DOHH2 (cell line): ENCODE results near the gene HASPIN.

ENCODE experiments used
- H3F3A ChIP-seq: fragments of 200-600 bp; sonication (generic), shearing (Covaris generic); 2 replicates; pipeline ENCODE4 v1.6.0; 2016; ENCODE audit warnings: antibody characterized with exemption, mild to moderate bottlenecking; ENCODE audit not compliant: control insufficient read depth, insufficient read depth
- H3K27ac ChIP-seq: fragments of 200-600 bp; sonication (generic); 2 replicates; pipeline ENCODE4 v1.5.1; 2014; ENCODE audit warnings: low read depth, mild to moderate bottlenecking, low read length, moderate library complexity
- H3K27me3 ChIP-seq: fragments of 200-600 bp; sonication (generic); 2 replicates; pipeline ENCODE4 v1.6.1; 2014; ENCODE audit warnings: mild to moderate bottlenecking, low read length, mixed read lengths; ENCODE audit not compliant: control insufficient read depth
- H3K36me3 ChIP-seq: fragments of 200-600 bp; sonication (generic); 2 replicates; pipeline ENCODE4 v1.6.1; 2014; ENCODE audit warnings: mild to moderate bottlenecking, low read length, moderate library complexity, mixed read lengths; ENCODE audit not compliant: control insufficient read depth
- H3K4me1 ChIP-seq: fragments of 200-600 bp; sonication (generic); 2 replicates; pipeline ENCODE4 v1.6.1; 2014; ENCODE audit warnings: mild to moderate bottlenecking, low read length, mixed read lengths; ENCODE audit not compliant: control insufficient read depth
- H3K4me2 ChIP-seq: fragments of 200-600 bp; sonication (generic); 2 replicates; pipeline ENCODE4 v1.6.0; 2014; ENCODE audit warnings: mild to moderate bottlenecking, low read length, moderate library complexity
- H3K4me3 ChIP-seq: fragments of 200-600 bp; sonication (generic); 2 replicates; pipeline ENCODE4 v1.5.1; 2014; ENCODE audit warnings: mild to moderate bottlenecking, low read length, mixed read lengths
- H3K79me2 ChIP-seq: fragments of 200-600 bp; sonication (generic); 2 replicates; pipeline ENCODE4 v1.6.1; 2014; ENCODE audit warnings: mild to moderate bottlenecking, low read length, mixed read lengths; ENCODE audit not compliant: control insufficient read depth
- H3K9me2 ChIP-seq: fragments of 200-600 bp; sonication (generic); replicated peaks from 2 replicates; pipeline ENCODE4 v1.6.1; 2014; ENCODE audit warnings: mild to moderate bottlenecking, low read length, mixed read lengths; ENCODE audit not compliant: control insufficient read depth
- H3K9me3 ChIP-seq: fragments of 200-600 bp; sonication (generic); 2 replicates; pipeline ENCODE4 v1.6.1; 2014; ENCODE audit warnings: antibody characterized with exemption, low read length, mixed read lengths; ENCODE audit not compliant: control insufficient read depth, insufficient read depth
- H4K20me1 ChIP-seq: fragments of 200-600 bp; sonication (generic); 2 replicates; pipeline ENCODE4 v1.6.0; 2014; ENCODE audit warnings: low read depth, mild to moderate bottlenecking, antibody characterized with exemption, low read length, moderate library complexity; ENCODE audit not compliant: control insufficient read depth, insufficient read depth
- EZH2phosphoT487 ChIP-seq: fragments of 200-600 bp; sonication (generic); IDR thresholded peaks from 2 replicates; pipeline ENCODE4 v1.6.1; 2017; ENCODE audit warnings: borderline replicate concordance, mild to moderate bottlenecking, antibody characterized with exemption, low read length, moderate library complexity, mixed read lengths
- TF ChIP-seq, protein P1 (sequence below): fragments of 200-600 bp; sonication (generic); IDR thresholded peaks from one replicate; pipeline ENCODE4 v1.5.1; 2014; ENCODE audit warnings: antibody characterized with exemption, mild to moderate bottlenecking, low read depth, low read length; ENCODE audit not compliant: poor library complexity, severe bottlenecking

The HASPIN gene

GRCh38 chr17:3678821-3679530, 44.7 kb upstream of the HASPIN start:
- Histone ChIP-seq H4K20me1 (no peaks in the 10 kb centered on the region; the same call in 1 of the 2 replicates), H3F3A (peaks cover 3% of the 10 kb centered on the region; the same call in 1 of the 2 replicates), H3K9me3 (no peaks in the 10 kb centered on the region), H3K79me2 (peaks cover 7% of the 10 kb centered on the region), H3K4me2 (no peak overlapping the region), H3K4me3 (no peak overlapping the region), H3K36me3 (peaks cover 57% of the 10 kb centered on the region), H3K27me3 (no peaks in the 10 kb centered on the region), H3K4me1 (peaks cover 13% of the 10 kb centered on the region), H3K27ac (no peak overlapping the region), H3K9me2 (no peaks in the 10 kb centered on the region)
- TF ChIP-seq, protein P1, sequence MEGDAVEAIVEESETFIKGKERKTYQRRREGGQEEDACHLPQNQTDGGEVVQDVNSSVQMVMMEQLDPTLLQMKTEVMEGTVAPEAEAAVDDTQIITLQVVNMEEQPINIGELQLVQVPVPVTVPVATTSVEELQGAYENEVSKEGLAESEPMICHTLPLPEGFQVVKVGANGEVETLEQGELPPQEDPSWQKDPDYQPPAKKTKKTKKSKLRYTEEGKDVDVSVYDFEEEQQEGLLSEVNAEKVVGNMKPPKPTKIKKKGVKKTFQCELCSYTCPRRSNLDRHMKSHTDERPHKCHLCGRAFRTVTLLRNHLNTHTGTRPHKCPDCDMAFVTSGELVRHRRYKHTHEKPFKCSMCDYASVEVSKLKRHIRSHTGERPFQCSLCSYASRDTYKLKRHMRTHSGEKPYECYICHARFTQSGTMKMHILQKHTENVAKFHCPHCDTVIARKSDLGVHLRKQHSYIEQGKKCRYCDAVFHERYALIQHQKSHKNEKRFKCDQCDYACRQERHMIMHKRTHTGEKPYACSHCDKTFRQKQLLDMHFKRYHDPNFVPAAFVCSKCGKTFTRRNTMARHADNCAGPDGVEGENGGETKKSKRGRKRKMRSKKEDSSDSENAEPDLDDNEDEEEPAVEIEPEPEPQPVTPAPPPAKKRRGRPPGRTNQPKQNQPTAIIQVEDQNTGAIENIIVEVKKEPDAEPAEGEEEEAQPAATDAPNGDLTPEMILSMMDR, result no peak
- no peak for TF ChIP-seq EZH2phosphoT487

GRCh38 chr17:3679531-3680126, 44.1 kb upstream of the HASPIN start:
- Histone ChIP-seq H3K4me2 (no peak overlapping the region), H3K4me1 (peaks cover 19% of the 10 kb centered on the region), H3K9me3 (no peaks in the 10 kb centered on the region), H3K9me2 (no peaks in the 10 kb centered on the region), H3K27ac (no peak overlapping the region), H4K20me1 (no peaks in the 10 kb centered on the region; the same call in 1 of the 2 replicates), H3K27me3 (no peaks in the 10 kb centered on the region), H3F3A (peaks cover 9% of the 10 kb centered on the region; the same call in 1 of the 2 replicates), H3K36me3 (peaks cover 63% of the 10 kb centered on the region), H3K79me2 (peaks cover 7% of the 10 kb centered on the region), H3K4me3 (no peak overlapping the region)
- TF ChIP-seq, protein P1, result no peak
- no peak for TF ChIP-seq EZH2phosphoT487

GRCh38 chr17:3681057-3681456, 42.6 kb upstream of the HASPIN start:
- peaks cover 15% of the 10 kb centered on the region for H3F3A ChIP-seq
- peaks cover 7% of the 10 kb centered on the region for H3K79me2 ChIP-seq
- peaks cover 27% of the 10 kb centered on the region for H3K4me1 ChIP-seq
- no peaks in the 10 kb centered on the region for H3K27me3 ChIP-seq
- H4K20me1 ChIP-seq, result no peaks in the 10 kb centered on the region; the same call in 1 of the 2 replicates
- no peaks in the 10 kb centered on the region for H3K9me3 ChIP-seq
- H3K36me3 ChIP-seq, result peaks cover 67% of the 10 kb centered on the region
- H3K9me2 ChIP-seq, result no peaks in the 10 kb centered on the region
- TF ChIP-seq EZH2phosphoT487, result no peak
- TF ChIP-seq, protein P1, result no peak
- H3K4me2 ChIP-seq, result no peak overlapping the region
- no peak overlapping the region for H3K4me3 ChIP-seq
- no peak overlapping the region for H3K27ac ChIP-seq
